HG03139 (cell line): ENCODE measurements around the gene APP.
"Not testable (repeated sequence)": the region's sequence is repeated elsewhere in the genome, so short reads cannot be mapped to it uniquely, and the experiment has no call there.

Experiments used
- ATAC-seq: cut with Tn5 transposase; IDR thresholded peaks from one replicate; pipeline ENCODE4 v1.9.1; 2021; ENCODE audit not compliant: unreplicated experiment

APP gene

GRCh38 chr21:26165331-26165730 lies 5.2 kb downstream of the APP start:
- ATAC-seq: no peak

GRCh38 chr21:26164311-26164710 lies 6.3 kb downstream of the APP start:
- no peak for ATAC-seq

GRCh38 chr21:26162081-26162480 lies 8.5 kb downstream of the APP start:
- ATAC-seq: no peak

- no peak for ATAC-seq
These were observed 10.7 kb downstream of the APP start for GRCh38 chr21:26159869-26160268.

- ATAC-seq: no peak
These were observed 12.8 kb downstream of the APP start for GRCh38 chr21:26157801-26158200.

GRCh38 chr21:26154753-26155152 lies 15.8 kb downstream of the APP start:
- no peak for ATAC-seq

GRCh38 chr21:26153758-26154157 lies 16.8 kb downstream of the APP start:
- ATAC-seq: no peak

- no peak for ATAC-seq
These were observed 21.7 kb downstream of the APP start for GRCh38 chr21:26148840-26149354.

- ATAC-seq: no peak
These were observed 22.3 kb downstream of the APP start for GRCh38 chr21:26148071-26148839.

- ATAC-seq: no peak
These were observed 23.0 kb downstream of the APP start for GRCh38 chr21:26147535-26147934.

- ATAC-seq: no peak
These were observed 23.9 kb downstream of the APP start for GRCh38 chr21:26146681-26147080.

GRCh38 chr21:26144031-26144430 lies 26.5 kb downstream of the APP start:
- no peak for ATAC-seq

- no peak for ATAC-seq
These were observed 28.2 kb downstream of the APP start for GRCh38 chr21:26142363-26142762.

- ATAC-seq: no peak
These were observed 29.6 kb downstream of the APP start for GRCh38 chr21:26140926-26141325.

- ATAC-seq: no peak
These were observed 30.4 kb downstream of the APP start for GRCh38 chr21:26140164-26140579.

- ATAC-seq: no peak
These were observed 31.8 kb downstream of the APP start for GRCh38 chr21:26138615-26139257.

- no peak for ATAC-seq
These were observed 33.0 kb downstream of the APP start for GRCh38 chr21:26137379-26138060.

GRCh38 chr21:26136671-26137070 lies 33.9 kb downstream of the APP start:
- ATAC-seq: peak; percentile 98

- no peak for ATAC-seq
These were observed 35.0 kb downstream of the APP start for GRCh38 chr21:26135520-26135919.

- no peak for ATAC-seq
These were observed 39.0 kb downstream of the APP start for GRCh38 chr21:26131554-26131953.

GRCh38 chr21:26131053-26131452 lies 39.5 kb downstream of the APP start:
- not testable (repeated sequence) for ATAC-seq
